CD4-positive, alpha-beta T cell treated with Interleukin-1 beta for 1 hour (primary cell): ENCODE data around the gene NRARP.
"Not testable (repeated sequence)": the region's sequence is repeated elsewhere in the genome, so short reads cannot be mapped to it uniquely, and the experiment has no call there.

Source experiments
- DNase-seq, 2 donors: peaks; one replicate each; pipeline ENCODE4 v3.0.0-alpha.2; 2020 to 2022

Gene NRARP

DNA sequence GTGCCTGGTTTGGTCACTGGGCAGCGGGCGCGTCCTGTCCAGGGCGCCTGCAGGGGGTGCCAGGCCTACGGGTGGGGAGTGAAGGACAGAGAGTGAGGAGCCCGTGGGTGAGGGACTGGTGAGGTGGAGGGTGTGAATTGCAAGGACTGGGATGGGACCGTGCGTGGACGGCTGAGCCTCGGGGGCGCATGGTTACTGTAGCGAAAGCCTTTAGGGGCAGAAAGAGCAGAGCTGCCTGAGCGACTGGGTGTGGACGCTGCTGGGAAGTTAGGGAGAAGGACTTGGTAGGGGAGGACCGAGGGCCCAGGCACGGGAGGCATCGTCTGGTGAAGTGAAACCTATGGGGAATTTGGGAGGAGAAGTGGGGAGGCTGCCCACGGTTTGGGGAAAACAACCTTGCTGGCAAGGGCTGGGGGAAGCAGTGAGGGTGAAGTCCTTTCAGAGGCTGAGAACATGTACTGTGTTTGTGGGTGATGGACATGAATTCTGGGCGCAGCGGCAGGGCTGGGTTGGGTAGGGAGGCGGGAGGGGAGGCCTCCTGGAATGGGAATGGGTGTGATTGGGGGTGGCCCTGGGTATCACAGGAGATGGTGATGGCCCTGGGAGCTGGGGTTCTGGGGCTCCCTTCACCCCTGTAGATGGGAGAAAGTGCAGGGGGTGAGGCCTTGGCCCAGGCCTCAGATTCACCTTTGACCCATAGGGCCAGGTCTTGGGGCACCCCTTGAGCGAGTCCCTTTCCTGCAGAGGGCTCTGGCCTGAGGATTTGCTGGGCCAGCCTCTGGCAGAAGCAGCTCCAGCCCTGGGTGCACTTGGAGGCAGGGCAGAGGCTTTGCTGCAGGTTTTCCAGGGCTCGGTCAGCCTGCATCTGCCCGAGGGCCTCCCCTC, 26.2 kb downstream of the NRARP start:
- no peak for DNase-seq

DNA sequence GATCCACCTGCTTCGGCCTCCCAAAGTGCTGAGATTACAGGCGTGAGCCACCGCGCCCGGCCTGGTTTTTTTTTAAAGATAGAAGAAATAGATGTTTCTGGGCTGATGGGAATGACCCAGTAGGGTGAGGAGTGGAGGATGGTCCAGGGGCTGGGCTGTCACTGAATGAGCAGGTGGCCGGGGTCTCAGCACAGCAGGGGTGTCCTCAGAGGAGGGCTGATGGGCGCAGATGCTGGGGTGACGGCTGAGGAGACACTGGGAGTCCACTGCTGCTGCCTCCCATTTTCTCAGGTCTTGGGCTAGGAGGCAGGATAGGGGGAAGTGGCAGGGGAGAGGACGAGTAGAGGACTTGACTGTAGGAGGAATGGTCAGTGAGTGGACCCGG, 26.9 kb downstream of the NRARP start:
- no peak for DNase-seq

DNA sequence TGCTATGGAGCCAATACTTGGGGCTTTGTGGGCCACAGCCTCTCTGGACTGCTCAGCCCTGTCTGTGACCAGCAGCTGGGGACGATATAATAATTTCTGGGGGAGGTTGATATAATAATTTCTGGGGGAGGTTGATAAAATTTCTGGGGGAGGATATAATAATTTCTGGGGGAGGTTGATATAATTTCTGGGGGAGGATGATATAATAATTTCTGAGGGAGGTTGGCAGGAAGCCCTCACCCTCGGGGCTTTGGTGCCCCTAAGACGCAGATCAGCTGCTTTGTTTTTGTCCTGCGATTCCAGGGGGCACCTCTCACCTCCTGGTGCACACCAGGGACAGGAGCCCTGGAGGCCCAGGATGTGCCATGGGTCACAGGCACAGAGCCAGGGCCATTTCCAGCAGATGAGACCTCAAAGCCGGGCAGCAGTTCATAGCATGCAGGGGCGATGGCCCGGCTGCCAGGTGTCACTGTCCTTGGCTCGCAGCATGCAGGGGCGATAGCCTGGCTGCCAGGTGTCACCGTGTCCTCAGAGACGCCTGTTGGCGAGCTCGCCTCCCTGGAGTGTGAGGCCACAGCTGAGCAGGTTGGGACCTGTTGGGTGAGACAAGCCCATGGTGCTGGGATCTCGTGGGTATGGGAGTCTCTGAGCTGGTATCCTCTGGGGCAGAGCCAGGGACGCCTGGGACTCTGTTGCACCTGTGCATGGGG, 28.3 kb downstream of the NRARP start:
- DNase-seq = no peak

DNA sequence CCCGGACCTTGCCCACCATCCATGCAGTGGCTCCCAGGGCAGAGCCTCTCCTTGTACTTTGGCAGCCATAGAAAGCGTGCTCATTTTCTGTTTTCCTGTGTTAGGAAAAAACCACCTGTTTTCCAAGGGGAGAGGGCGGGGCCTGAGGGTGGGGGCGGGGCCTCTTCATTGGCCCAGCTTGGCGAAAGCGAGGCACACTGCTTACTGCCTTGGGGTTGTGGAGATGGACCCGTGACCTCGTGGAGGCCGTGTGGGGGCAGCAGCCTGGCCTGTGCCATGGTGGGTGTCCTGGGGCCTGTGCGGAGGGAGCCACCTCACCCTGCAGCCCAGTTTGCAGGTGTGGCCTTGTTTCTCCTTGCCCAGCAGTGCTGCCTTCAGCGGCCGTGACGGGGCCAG, 29.0 kb downstream of the NRARP start:
- DNase-seq = no peak

DNA sequence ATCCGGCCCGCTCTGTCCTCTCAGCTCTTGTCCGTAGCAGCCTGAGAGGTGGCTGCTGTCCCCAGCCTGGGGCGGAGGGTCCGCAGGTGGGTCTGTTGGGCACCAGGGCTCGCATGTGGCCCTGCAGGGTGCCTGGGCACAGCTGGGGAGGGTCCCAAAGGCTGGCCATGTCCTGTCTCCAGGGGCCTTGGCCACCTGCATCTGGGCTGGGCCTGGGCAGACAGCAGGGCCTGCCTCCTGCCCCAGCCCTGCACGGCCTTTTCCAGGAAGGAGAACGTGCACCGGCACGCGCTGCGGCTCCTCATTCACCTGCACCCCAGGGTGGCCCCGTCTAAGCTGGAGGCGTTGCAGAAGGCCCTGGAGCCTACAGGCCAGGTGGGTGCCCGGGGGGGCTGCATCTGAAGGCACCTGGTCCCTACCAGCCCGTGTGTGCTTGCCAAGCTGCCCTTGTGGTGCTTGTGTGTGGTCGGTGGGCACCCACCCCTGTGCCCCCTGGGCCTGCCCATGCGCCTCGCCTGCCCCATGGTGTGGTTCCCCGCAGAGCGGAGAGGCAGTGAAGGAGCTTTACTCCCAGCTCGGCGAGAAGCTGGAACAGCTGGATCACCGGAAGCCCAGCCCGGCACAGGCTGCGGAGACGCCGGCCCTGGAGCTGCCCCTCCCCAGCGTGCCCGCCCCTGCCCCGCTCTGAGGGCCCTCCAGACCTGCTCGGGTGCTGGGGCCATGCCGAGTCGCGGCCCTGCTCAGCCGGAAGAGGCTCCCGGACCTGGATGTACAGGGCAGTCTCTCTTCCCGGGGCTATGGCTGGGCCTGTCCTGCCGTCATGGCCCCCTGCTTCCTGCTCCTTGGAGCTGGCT, 29.6 kb downstream of the NRARP start:
- no peak for DNase-seq

DNA sequence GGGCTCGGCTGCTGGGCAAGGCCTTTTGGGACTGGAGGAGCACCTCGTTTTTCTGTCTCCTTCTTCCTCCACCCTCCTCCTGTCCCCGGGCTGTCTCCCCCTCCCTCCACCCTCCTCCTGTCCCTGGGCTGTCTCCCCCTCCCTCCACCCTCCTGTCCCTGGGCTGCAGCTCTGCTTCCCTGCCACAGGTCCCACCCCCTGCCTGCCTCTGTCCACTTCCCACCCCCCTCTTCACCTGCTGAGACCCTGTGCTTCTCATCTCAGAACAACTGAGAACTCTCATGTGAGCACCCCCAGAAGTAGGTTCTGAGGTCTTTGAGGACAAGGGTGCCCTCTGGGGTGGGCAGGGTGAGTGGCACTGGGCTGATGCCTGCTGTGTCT, 30.4 kb downstream of the NRARP start:
- DNase-seq = no peak

DNA sequence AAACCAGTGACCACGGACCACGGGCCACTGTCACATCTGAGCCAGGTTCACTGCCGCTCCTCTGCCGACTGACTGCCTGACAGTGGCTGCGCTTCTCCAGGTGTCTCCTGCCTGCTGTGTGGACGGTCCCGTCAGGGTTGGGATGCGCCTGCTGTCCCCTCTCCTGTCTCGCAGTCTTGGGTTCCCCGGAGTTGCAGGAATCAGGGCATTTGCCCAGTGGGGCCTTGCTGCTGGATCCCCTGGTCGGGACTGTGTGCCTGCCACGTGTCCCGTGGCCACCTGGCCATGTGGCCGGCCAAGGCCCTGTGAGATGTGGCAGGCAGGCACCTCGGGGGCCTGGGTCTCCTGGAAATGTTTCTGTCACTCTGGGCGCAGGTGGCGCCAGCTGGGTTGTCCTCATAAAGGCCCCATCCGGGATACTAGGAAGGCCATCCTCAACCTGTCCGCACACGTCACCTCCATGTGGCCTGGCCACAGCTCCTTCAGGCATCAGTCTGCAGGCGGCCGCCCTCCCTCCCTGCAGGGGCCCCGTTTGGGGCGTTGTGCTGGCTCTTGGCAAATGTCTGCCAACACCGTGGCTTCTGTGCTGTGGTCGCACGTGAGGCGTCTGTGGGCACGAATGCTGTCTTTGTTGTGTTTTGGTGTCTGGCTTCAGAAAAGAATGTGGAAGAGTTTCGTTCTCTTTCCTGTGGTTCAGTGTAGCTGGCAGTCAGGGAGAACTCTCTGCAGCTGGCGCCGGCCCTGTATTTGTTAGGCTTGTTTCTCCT, 31.0 kb downstream of the NRARP start:
- peak in 1 of 2 donors; percentile 27 for DNase-seq

DNA sequence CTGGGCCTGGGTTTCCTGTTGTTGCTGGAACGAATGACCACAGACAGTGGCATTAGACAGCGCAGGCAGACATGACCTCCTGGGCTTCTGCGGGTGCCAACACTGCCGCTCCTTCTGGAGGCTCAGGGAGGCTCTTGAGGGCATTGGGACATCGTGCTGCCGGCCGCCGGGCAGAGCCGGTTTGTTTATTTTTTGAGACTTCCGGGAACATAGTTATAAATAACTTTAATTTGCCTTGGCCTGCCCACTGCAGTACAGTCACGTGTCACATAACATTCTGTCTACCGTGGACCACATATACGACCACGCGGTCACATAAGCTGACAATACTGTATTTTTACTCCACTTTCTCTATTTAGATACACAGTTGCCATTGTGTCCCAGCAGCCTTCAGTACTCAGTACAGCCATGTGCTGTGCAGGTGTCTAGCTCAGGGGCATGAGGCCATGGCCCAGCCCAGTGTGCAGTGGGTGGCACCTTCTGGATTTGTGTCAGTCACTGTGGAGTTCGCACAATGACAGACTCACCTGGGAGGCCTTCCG, 32.8 kb downstream of the NRARP start:
- DNase-seq = no peak

DNA sequence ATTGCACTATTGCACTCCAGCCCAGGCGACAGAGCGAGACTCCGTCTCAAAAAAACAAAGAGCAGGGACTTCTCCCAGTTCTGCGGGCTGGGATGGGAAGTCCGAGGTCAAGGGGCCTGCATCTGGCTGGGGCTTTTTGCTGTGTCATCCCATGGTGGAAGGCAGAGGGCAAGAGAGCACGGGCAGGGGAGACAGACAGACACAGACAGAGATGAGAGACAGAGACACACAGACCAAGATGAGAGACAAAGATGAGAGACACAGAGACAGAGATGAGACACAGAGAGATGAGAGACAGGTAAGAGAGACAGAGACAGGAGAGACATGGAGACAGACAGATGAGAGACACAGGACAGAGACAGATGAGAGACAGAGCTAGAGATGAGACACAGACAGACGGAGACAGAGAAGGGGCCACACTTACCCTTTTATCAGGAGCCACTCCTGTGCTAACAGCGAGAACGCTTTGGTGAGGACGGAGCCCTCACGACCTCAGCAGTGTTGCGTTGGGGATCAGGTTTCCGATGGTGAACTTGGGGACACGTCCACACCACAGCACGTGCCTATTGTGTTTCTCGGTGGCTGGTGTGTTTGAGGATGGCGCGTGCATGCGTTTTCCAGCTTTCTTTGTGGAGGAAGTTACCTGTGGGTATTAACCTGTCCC, 33.4 kb downstream of the NRARP start:
- DNase-seq = no peak

DNA sequence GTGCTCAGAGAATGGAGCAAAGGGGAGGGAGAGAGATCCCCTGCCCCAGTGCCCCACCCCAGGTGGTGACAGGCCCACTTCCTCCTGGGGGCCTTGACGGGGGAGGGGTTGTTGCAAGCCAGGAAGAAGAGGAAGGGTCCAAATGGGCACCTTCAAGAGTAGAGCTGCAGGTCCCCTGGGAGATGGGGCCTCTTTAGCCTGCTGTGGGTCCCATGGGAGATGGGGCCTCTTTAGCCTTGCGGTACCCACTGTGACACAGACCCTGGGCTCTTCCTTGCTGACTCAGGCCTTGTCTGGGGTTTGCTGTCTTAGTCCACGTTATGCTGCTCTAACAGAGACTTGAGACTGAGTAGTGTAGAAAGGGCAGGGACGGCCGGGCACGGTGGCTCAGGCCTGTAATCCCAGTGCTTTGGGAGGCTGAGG, 34.1 kb downstream of the NRARP start:
- no peak for DNase-seq

DNA sequence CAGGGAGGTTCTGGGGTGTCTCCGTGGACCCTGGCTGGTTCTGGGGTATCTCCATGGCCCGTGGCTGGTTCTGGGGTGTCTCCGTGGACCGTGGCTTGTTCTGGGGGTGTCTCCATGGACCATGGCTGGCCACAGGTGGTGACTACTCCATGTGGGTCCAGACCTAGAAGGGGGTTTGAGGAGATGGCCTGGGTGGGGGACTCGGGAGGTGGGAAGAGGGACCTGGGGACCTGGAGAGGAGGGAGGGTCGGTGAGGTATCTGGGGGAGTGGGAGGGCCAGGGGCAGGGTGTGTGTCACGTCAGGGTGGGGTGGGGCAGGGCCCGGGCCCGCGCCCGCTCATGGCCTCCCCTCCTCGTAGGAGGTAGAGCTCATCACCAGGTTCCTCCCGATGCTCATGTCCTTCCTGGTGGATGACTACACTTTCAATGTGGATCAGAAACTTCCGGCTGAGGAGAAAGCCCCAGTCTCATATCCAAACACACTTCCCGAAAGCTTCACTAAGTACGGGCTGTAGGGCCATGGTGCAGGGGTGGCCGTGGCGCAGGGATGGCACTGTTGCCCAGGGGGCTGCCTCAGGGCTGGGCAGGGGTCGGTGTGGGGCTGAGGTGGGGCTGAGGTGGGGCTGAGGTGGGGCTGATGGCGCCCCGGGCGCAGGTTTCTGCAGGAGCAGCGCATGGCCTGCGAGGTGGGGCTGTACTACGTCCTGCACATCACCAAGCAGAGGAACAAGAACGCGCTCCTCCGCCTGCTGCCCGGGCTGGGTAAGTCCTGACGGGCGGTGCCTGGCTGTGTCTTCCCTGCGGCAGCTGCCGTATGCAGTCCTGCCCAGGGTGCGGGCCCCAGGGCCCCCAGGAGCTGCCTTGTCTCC, 35.3 kb downstream of the NRARP start:
- DNase-seq = no peak

DNA sequence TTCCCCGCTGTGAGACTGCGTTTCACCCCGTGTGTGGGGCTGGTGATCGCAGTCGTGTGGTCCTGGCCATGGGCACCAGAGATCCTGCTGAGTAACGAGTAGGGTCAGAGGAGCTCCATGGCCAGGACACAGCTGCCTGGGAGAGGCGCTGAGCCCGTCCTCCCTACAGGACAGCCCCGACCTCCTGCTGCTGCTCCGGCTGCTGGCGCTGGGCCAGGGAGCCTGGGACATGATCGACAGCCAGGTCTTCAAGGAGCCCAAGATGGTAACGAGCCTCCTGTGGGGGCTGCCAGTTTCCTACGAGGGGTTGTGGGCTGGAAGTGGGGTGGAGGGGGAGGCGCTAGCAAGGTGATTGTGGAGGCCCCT, 35.9 kb downstream of the NRARP start:
- DNase-seq = no peak

DNA sequence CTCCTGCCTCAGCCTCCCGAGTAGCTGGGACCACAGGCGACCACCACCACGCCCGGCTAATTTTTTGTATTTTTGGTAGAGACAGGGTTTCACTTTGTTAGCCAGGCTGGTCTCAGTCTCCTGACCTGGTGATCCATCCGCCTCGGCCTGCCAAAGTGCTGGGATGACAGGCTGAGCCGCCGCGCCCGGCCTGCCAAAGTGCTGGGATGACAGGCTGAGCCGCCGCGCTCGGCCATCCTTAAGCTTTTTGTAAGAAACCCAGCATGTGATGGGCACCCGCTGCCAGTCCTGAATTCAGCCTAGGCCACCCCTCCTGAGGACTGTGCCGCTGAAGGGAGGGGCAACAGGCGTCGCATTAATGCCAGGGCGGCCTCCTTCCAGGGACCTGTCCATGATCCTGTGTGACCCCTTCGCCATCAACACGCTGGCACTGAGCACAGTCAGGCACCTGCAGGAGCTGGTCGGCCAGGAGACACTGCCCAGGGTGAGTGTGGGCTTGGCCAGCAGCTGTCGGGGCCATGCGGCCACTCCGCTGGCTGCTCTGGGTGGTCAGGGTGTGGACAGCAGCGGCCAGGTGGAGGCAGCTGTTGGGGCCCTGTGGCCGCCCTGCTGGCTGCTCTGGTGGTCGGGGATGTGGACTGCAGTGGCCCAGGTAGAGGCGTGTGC, 36.4 kb downstream of the NRARP start:
- no peak for DNase-seq

DNA sequence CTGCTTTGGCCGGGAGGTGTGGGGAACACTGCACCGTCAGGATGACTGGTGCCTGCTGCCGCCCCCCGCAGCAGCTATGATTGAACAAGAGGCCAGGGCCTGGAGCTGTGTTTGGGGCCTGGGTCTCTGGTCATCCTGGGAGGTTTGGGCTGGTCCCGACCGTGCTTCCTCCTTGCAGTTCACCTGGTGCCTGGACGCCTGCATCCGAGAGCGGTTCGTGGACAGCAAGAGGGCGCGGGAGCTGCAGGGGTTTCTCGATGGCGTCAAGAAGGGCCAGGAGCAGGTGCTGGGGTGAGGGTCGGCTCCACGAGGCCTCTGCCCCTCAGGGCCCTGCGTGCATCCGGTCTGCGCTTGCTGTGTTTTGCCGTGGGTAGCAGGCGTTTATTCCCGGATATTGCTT, 38.0 kb downstream of the NRARP start:
- DNase-seq = no peak

DNA sequence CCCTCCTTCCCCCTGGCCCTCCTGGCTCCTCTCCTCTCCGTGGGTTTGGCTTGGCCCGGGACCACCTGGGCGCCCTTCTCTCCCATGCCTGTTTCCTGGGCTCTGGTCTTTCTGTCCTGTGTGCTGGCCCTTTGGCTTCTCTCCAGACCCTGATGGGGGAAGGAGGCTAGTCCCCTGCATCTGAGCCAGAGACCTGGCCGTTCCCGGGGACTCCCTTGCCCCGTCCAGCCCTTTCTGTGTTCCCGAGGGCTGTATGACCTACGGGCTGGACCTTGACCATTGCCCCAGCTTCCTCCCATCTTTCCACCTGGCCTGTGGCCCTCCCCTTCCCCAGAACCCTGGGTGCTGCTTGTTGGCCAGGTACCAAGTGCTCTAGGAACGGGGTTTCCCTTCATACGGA, 38.6 kb downstream of the NRARP start:
- no peak for DNase-seq

DNA sequence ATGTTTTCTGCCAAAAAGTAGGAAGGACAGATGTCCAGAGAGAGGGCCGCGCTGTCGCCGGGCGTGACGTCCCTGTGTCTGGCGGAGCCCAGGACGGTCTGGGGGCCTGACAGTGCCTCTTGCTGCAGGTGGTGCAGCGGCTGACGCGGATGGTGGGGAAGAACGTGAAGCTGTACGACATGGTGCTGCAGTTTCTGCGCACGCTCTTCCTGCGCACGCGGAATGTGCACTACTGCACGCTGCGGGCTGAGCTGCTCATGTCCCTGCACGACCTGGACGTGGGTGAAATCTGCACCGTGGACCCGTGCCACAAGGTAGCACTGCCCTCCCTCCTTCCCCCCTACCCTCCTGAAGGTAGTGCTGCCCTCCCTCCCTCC, 39.2 kb downstream of the NRARP start:
- no peak for DNase-seq

DNA sequence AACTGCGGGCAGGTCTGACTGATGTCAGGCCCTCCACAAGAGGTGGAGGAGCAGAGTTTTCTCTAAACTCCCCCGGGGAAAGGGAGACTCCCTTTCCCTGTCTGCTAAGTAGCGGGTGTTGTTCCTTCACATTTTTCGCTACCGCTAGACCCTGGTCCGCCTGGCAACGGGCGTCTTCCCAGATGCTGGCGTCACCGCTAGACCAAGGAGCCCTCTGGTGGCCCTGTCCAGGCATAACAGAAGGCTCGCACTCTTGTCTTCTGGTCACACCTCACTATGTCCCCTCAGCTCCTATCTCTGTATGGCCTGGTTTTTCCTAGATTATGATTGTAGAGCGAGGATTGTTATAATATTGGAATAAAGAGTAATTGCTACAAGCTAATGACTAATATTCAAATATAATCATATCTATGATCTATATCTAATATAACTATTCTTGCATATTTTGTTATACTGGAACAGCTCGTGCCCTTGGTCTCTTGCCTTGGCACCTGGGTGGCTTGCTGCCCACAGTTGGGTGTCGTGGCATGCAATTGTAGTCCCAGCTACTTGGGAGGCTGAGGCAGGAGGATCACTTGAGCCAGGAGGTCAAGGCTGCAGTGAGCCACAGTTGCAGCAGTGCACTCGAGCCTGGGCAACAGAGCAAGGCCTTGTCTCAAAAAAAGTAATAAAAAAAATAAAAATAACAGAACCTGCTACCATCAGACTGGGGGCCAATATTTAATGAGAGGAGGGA, 39.7 kb downstream of the NRARP start:
- DNase-seq = not testable (repeated sequence)

DNA sequence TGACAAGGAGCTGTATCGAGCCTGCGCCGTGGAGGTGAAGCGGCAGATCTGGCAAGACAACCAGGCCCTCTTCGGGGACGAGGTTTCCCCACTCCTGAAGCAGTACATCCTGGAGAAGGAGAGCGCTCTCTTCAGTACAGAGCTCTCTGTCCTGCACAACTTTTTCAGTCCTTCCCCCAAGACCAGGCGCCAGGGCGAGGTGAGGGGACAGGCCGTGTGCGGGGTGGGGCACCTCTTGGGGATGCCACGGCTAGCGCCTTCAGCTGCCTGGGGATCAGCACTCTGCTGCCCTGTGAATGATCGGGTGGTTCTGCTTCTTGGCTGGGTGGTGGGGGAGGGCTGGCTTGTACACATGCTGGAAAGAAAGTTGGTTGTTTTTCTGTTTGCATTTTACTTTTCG, 45.2 kb downstream of the NRARP start:
- DNase-seq = no peak

DNA sequence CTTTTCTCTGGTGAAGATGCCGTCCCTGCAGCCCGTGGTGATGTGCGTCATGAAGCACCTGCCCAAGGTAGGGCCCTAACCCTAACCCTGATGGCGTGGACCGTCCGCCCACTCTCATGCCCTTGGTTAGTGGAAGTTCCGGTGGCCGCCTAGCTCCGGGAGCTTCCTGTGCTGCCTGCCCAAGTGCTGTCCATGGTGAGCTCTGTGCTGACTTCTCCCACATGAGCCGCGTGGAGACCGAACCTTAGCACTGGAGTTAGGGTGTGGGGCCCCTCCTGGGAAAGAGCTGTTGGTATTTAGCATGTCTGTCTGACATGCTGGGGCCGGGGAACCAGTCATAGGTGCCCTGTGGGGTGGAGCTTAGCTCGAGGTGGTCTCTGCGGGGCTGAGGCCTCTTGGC, 45.7 kb downstream of the NRARP start:
- no peak for DNase-seq
